HCT116 (cell line): ENCODE data around the gene ZNF678. TPM values are rescaled to one million over a fixed set of nuclear protein-coding genes. Genes with fewer than 3 reads are reported as not detected.

Experiments
- ATAC-seq: fragments of 200-7000 bp; cut with Tn5 transposase; 2 replicates; pipeline ENCODE4 v1.9.1; 2020; ENCODE audit warnings: mild to moderate bottlenecking, moderate library complexity
- BruUV-seq: library from RNA; stranded (reverse); fragments of 400-500 nt; replicated peaks from 2 replicates; lab custom pipeline; 2021; lab: Mats Ljungman, UMichigan
- CTCF ChIA-PET: fragments of 300-600 bp; sonication (Branson Sonifier 250); formaldehyde crosslinking; loops from one replicate; lab custom pipeline; 2021; ENCODE audit warnings: antibody characterized with exemption; lab: Charles Lee
- POLR2A ChIA-PET: fragments of 300-600, 350-600 bp; sonication (Branson Sonifier 250); formaldehyde crosslinking; loops from one replicate; lab custom pipeline; 2021; ENCODE audit warnings: antibody characterized with exemption; lab: Charles Lee
- RAD21 ChIA-PET, 2 experiments: fragments of 300-600 bp; sonication (Branson Sonifier 250); formaldehyde crosslinking; loops; one replicate each; lab custom pipeline; 2023; ENCODE audit warnings: low total read pairs in 2 of 2; ENCODE audit not compliant: uncharacterized antibody in 2 of 2, unreplicated experiment in 2 of 2, low non-redundant PET in 1 of 2; lab: Charles Lee
- DNase-seq: peaks from one replicate; pipeline ENCODE4 v3.0.0-alpha.2; 2010; ENCODE audit warnings: low read depth, low spot score
- H2AFZ ChIP-seq: fragments of 200-600 bp; shearing (Covaris generic), sonication (generic); 2 replicates; pipeline ENCODE4 v1.6.1; 2017; ENCODE audit warnings: low read depth, mixed run types, mixed read lengths, antibody characterized with exemption, low read length; ENCODE audit not compliant: poor library complexity, severe bottlenecking
- H3K27ac ChIP-seq: 2 replicates; pipeline ENCODE4 v1.5.1; 2012; ENCODE audit warnings: low read depth, low read length
- H3K27me3 ChIP-seq: fragments of 200-600 bp; sonication (generic); 2 replicates; pipeline ENCODE4 v1.6.1; 2016; ENCODE audit warnings: mixed run types, low read length, mixed read lengths; ENCODE audit not compliant: insufficient read depth
- H3K36me3 ChIP-seq, 2 experiments: fragments of 200-500 bp in 1 of 2; fragments of 200-600 bp in 1 of 2; sonication (Bioruptor generic) in 1 of 2; sonication (generic) in 1 of 2; 2 replicates each; pipeline versions ENCODE4 v1.5.1 to v1.6.1; 2014 to 2016; ENCODE audit warnings: low read length in 2 of 2, inconsistent platforms in 1 of 2, mixed read lengths in 1 of 2, mixed run types in 1 of 2; ENCODE audit not compliant: insufficient read depth in 2 of 2, control insufficient read depth in 1 of 2
- H3K4me1 ChIP-seq, 2 experiments: fragments of 200-600 bp in 1 of 2; sonication (generic) in 1 of 2; 2 replicates each; pipeline versions ENCODE4 v1.5.1 to v1.6.1; 2012 to 2017; ENCODE audit warnings: low read length in 2 of 2, inconsistent platforms in 1 of 2, mild to moderate bottlenecking in 1 of 2, mixed read lengths in 1 of 2, mixed run types in 1 of 2, moderate library complexity in 1 of 2; ENCODE audit not compliant: insufficient read depth in 2 of 2, control insufficient read depth in 1 of 2
- H3K4me2 ChIP-seq: fragments of 200-600 bp; sonication (generic); 2 replicates; pipeline ENCODE4 v1.6.1; 2017; ENCODE audit warnings: mixed run types, low read length, mixed read lengths
- H3K4me3 ChIP-seq, 2 experiments: fragments of 200-600 bp in 1 of 2; sonication (generic) in 1 of 2; replicated peaks in 1 of 2; 2 replicates each; pipeline ENCODE4 v1.5.1; 2011 to 2016; ENCODE audit warnings: low read length in 2 of 2, control low read depth in 1 of 2, low read depth in 1 of 2, mild to moderate bottlenecking in 1 of 2, mixed read lengths in 1 of 2, mixed run types in 1 of 2
- H3K79me2 ChIP-seq: fragments of 200-600 bp; sonication (generic); 2 replicates; pipeline ENCODE4 v1.6.1; 2017; ENCODE audit warnings: mild to moderate bottlenecking, mixed run types, low read length, moderate library complexity, mixed read lengths; ENCODE audit not compliant: insufficient read depth
- H3K9ac ChIP-seq: fragments of 200-600 bp; sonication (generic); 2 replicates; pipeline ENCODE4 v1.6.1; 2016; ENCODE audit warnings: low read length, mixed read lengths
- H3K9me2 ChIP-seq: fragments of 200-600 bp; sonication (generic), shearing (Covaris generic); 2 replicates; pipeline ENCODE4 v1.6.1; 2017; ENCODE audit warnings: mixed run types, mild to moderate bottlenecking, moderate library complexity; ENCODE audit not compliant: insufficient read depth
- H3K9me3 ChIP-seq, 2 experiments: fragments of 200-500 bp in 1 of 2; fragments of 200-600 bp in 1 of 2; sonication (Bioruptor generic) in 1 of 2; sonication (generic) in 1 of 2; 2 replicates each; pipeline ENCODE4 v1.6.1; 2014 to 2017; ENCODE audit warnings: low read length in 2 of 2, mixed read lengths in 2 of 2, inconsistent platforms in 1 of 2, low read depth in 1 of 2, mild to moderate bottlenecking in 1 of 2, mixed run types in 1 of 2, moderate library complexity in 1 of 2; ENCODE audit not compliant: control insufficient read depth in 1 of 2, insufficient read depth in 1 of 2
- H4K20me1 ChIP-seq: fragments of 200-600 bp; sonication (generic), shearing (Covaris generic); 2 replicates; pipeline ENCODE4 v1.6.1; 2017; ENCODE audit warnings: mixed run types, mild to moderate bottlenecking, moderate library complexity; ENCODE audit not compliant: insufficient read depth
- ATF3 ChIP-seq: IDR thresholded peaks from 2 replicates; pipeline ENCODE4 v1.6.1; 2012
- CEBPB ChIP-seq: IDR thresholded peaks from 2 replicates; pipeline ENCODE4 v1.6.1; 2012; ENCODE audit warnings: low read depth
- CTCF ChIP-seq, 3 experiments: fragments of 200-600 bp in 1 of 3; sonication (generic) in 1 of 3; IDR thresholded peaks in 2 of 3; conservative IDR thresholded peaks in 1 of 3; 2 replicates each; pipeline ENCODE4 v1.5.1; 2012 to 2017; ENCODE audit warnings: low read depth in 2 of 3, low read length in 2 of 3, antibody characterized with exemption in 1 of 3, borderline replicate concordance in 1 of 3, control low read depth in 1 of 3, mild to moderate bottlenecking in 1 of 3, mixed read lengths in 1 of 3, mixed run types in 1 of 3, moderate library complexity in 1 of 3; ENCODE audit not compliant: insufficient read depth in 1 of 3
- EGR1 ChIP-seq: IDR thresholded peaks from 2 replicates; pipeline ENCODE4 v1.6.1; 2012; ENCODE audit warnings: low read depth
- ELF1 ChIP-seq: IDR thresholded peaks from 2 replicates; pipeline ENCODE4 v1.6.1; 2012; ENCODE audit warnings: low read depth, borderline replicate concordance
- EZH2 ChIP-seq: fragments of 200-600 bp; sonication (generic); IDR thresholded peaks from 2 replicates; pipeline ENCODE4 v1.6.1; 2017; ENCODE audit warnings: antibody characterized with exemption, mixed run types
- EZH2phosphoT487 ChIP-seq: fragments of 200-600 bp; IDR thresholded peaks from 2 replicates; pipeline ENCODE4 v1.6.1; 2018; ENCODE audit warnings: antibody characterized with exemption, borderline replicate concordance
- FOSL1 ChIP-seq: IDR thresholded peaks from 2 replicates; pipeline ENCODE4 v1.6.1; 2012; ENCODE audit warnings: low read depth
- POLR2A ChIP-seq: IDR thresholded peaks from 2 replicates; pipeline ENCODE4 v1.7.0; 2011; ENCODE audit warnings: borderline replicate concordance; ENCODE audit not compliant: insufficient read depth, insufficient read length; ENCODE audit errors: extremely low read depth
- SP1 ChIP-seq: IDR thresholded peaks from 2 replicates; pipeline ENCODE4 v1.6.1; 2012; ENCODE audit warnings: low read depth
- SRF ChIP-seq: IDR thresholded peaks from 2 replicates; pipeline ENCODE4 v1.6.1; 2012; ENCODE audit warnings: low read depth
- YY1 ChIP-seq: IDR thresholded peaks from 2 replicates; pipeline ENCODE4 v1.6.1; 2011; ENCODE audit warnings: low read length, low read depth, moderate library complexity, mild to moderate bottlenecking; ENCODE audit not compliant: insufficient replicate concordance; ENCODE audit errors: extremely low read depth
- ZBTB33 ChIP-seq: IDR thresholded peaks from 2 replicates; pipeline ENCODE4 v1.6.1; 2011; ENCODE audit warnings: mild to moderate bottlenecking, low read length, moderate library complexity; ENCODE audit not compliant: insufficient replicate concordance; ENCODE audit errors: extremely low read depth
- ZFX ChIP-seq: fragments of 450-650 bp; IDR thresholded peaks from 2 replicates; pipeline ENCODE4 v1.6.1; 2017
- ZNF274 ChIP-seq: fragments of 200-500 bp; sonication (Bioruptor generic); IDR thresholded peaks from 2 replicates; pipeline ENCODE4 v1.6.1; 2014; ENCODE audit warnings: mild to moderate bottlenecking, low read depth, low read length, inconsistent platforms
- intact Hi-C: fragments of 100-400 bp; cut with micrococcal nuclease; formaldehyde crosslinking; loops from 2 replicates; pipeline ENCODE4 v1.10.0; 2022
- total RNA-seq: library from RNA; stranded (reverse); gene quantifications from one replicate; pipeline ENCODE4 v1.2.1, GENCODE V29; 2021; ENCODE audit not compliant: unreplicated experiment

The ZNF678 gene
- total RNA-seq, 1 experiment from 2014 or later, result 6.1 TPM

GRCh38 chr1:227574926-227575325, 11.6 kb downstream of the ZNF678 start (continued):
- no peak for TF ChIP-seq ZBTB33

GRCh38 chr1:227576189-227576588, 12.8 kb downstream of the ZNF678 start:
- Histone ChIP-seq H3K4me3 (no peak overlapping the region), H3K4me2 (no peak overlapping the region), H3K27ac (no peak overlapping the region), H2AFZ (no peak overlapping the region), H3K9me3 (peaks cover 8 to 9% of the 10 kb centered on the region in 2 experiments; a peak in 3 of 4 replicates), H3K27me3 (no peaks in the 10 kb centered on the region), H3K9ac (no peak overlapping the region), H3K4me1 (no peaks in the 10 kb centered on the region), H4K20me1 (no peaks in the 10 kb centered on the region), H3K36me3 (no peaks in the 10 kb centered on the region), H3K9me2 (no peaks in the 10 kb centered on the region), H3K79me2 (peaks cover 70% of the 10 kb centered on the region)
- POLR2A ChIA-PET, result no interaction called here
- RAD21 ChIA-PET, result no interaction called here
- TF ChIP-seq SRF, result no peak
- TF ChIP-seq SP1, result no peak
- no peak for TF ChIP-seq ZFX
- no peak for TF ChIP-seq EZH2phosphoT487
- no peak for TF ChIP-seq CTCF (IDR thresholded peaks at IDR 0.05 in 2 of 3, conservative IDR thresholded peaks at IDR 0.05 in 1 of 3; ENCODE audit: borderline replicate concordance in 1 of 3, insufficient read depth in 1 of 3, low read depth in 2 of 3, low read length in 2 of 3)
- TF ChIP-seq EZH2, result no peak
- TF ChIP-seq FOSL1, result no peak
- no peak for TF ChIP-seq EGR1
- no peak for TF ChIP-seq ZNF274
- no peak for TF ChIP-seq YY1
- TF ChIP-seq POLR2A, result no peak
- no peak for TF ChIP-seq ATF3
- no peak for TF ChIP-seq ELF1
- TF ChIP-seq CEBPB, result no peak
- intact Hi-C loops, result no loop called here
- DNase-seq, result no peak
- no peak for ATAC-seq
- BruUV-seq, result no TSS peak
- CTCF ChIA-PET, result no interaction called here
